ENCODE data around the gene CACNG4. TPM values are rescaled to one million over a fixed set of nuclear protein-coding genes. Genes with fewer than 3 reads are reported as not detected.
A peak's percentile ranks its signal among the peaks of the same experiment; 100 is the strongest.

CACNG4 gene
- total RNA-seq, 1 donor from 2014 or later: 27.5 TPM

DNA sequence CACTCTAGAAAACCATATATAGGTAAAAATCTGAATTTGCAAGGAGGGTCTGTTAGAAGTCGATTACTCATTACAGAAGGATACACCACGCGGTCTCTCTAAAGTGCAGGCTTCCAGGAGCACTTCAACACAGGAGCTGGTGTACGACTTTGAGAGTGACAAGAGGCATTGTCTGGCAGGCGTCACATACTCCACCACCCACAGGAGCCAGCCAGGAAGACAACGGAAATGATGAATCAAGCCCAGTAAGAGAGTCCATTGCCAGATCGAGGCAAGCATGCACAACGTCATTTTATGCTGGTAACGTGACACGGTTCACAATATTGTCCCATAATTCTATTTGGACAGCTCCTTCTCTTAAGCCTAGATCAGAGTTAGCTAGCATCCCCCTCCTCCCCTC, 15.0 kb upstream of the CACNG4 start:
- peaks cover 43% of the 10 kb centered on the region for H3K4me1 Mint-ChIP-seq (ENCODE audit: unreplicated experiment)
- peaks cover 14% of the 10 kb centered on the region for H3K9me3 Mint-ChIP-seq
- peak overlapping the region; percentile 13 for H3K27ac Mint-ChIP-seq
- no peak overlapping the region for H3K4me3 Mint-ChIP-seq
- DNase-seq (ENCODE audit: extremely low spot score, unreplicated experiment): no peak
- TF ChIP-seq, protein P1, sequence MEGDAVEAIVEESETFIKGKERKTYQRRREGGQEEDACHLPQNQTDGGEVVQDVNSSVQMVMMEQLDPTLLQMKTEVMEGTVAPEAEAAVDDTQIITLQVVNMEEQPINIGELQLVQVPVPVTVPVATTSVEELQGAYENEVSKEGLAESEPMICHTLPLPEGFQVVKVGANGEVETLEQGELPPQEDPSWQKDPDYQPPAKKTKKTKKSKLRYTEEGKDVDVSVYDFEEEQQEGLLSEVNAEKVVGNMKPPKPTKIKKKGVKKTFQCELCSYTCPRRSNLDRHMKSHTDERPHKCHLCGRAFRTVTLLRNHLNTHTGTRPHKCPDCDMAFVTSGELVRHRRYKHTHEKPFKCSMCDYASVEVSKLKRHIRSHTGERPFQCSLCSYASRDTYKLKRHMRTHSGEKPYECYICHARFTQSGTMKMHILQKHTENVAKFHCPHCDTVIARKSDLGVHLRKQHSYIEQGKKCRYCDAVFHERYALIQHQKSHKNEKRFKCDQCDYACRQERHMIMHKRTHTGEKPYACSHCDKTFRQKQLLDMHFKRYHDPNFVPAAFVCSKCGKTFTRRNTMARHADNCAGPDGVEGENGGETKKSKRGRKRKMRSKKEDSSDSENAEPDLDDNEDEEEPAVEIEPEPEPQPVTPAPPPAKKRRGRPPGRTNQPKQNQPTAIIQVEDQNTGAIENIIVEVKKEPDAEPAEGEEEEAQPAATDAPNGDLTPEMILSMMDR (conservative IDR thresholded peaks at IDR 0.05): no peak
- no peaks in the 10 kb centered on the region for H3K36me3 Mint-ChIP-seq
- H3K27me3 Mint-ChIP-seq: peaks cover 15% of the 10 kb centered on the region

DNA sequence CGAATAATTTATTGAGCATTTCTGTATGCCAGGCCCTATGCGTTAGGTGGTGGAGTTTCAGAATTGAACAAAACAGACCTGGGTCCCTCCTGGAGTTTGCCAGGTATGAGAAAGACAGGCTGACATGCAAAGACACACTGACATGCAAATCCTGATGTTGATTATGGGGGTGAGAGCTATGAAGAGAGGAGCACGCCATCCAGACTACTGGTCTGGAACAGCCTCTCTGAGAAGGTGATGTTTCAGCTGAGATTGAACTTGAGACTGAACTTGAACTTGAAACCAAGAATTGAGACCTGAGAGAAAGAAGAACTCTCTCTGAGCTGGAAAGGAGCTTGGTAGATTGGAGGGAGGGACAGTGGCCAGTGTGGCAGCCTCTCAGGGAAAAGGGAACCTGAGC, 14.2 kb upstream of the CACNG4 start:
- H3K4me3 Mint-ChIP-seq: peak overlapping the region; percentile 38
- H3K27me3 Mint-ChIP-seq: peaks cover 14% of the 10 kb centered on the region
- no peaks in the 10 kb centered on the region for H3K36me3 Mint-ChIP-seq
- peaks cover 14% of the 10 kb centered on the region for H3K9me3 Mint-ChIP-seq
- H3K4me1 Mint-ChIP-seq (ENCODE audit: unreplicated experiment): peaks cover 37% of the 10 kb centered on the region
- peak overlapping the region; percentile 100 for H3K27ac Mint-ChIP-seq
- no peak for DNase-seq (ENCODE audit: extremely low spot score, unreplicated experiment)
- TF ChIP-seq, protein P1 (conservative IDR thresholded peaks at IDR 0.05): no peak

DNA sequence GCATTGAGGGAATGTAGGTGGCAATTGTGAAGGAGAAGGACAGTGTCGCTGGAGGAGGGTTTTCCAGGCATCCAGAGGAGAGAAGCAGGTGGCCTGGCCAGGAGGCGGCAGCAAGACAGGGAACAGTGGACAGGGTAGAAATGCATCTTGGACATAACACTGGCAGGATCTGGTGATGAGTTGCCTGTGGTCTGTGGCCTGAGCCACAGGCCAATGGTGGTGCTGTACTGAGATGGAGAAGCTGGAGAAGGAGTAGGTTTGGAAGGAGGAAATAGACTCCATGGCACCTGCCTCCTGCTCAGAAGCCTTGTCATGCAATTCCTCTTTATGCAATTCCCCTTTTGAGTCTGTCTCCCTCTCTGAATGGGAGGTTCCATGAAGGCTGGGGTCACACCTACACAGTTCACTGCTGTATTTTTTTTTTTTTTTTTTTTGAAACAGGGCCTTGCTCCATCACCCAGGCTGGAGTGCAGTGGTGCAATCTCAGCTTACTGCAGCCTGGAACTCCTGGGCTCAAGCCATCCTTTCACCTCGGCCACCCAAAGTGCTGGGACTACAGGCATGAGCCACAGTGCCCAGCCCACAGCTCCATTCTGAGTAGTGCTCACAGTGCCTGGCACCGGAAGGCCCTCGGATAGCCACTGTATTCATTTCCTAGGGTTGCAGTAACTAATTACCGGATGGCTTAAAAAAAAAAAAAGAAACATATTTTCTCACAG, 13.5 kb upstream of the CACNG4 start:
- Mint-ChIP-seq H3K36me3 (no peaks in the 10 kb centered on the region), H3K4me1 (ENCODE audit: unreplicated experiment) (peaks cover 30% of the 10 kb centered on the region), H3K4me3 (peak overlapping the region; percentile 77), H3K27me3 (peaks cover 7% of the 10 kb centered on the region), H3K9me3 (peaks cover 14% of the 10 kb centered on the region), H3K27ac (peak overlapping the region; percentile 100)
- TF ChIP-seq, protein P1 (conservative IDR thresholded peaks at IDR 0.05): no peak
- no peak for DNase-seq (ENCODE audit: extremely low spot score, unreplicated experiment)

- Mint-ChIP-seq H3K27me3 (peaks cover 3% of the 10 kb centered on the region), H3K27ac (peak overlapping the region; percentile 100), H3K4me1 (ENCODE audit: unreplicated experiment) (peaks cover 25% of the 10 kb centered on the region)
These were observed 12.9 kb upstream of the CACNG4 start for GRCh38 chr17:66951605-66951953.

GRCh38 chr17:66952031-66952524, 12.4 kb upstream of the CACNG4 start:
- Mint-ChIP-seq H3K36me3 (no peaks in the 10 kb centered on the region), H3K4me3 (peak overlapping the region; percentile 77), H3K27me3 (peaks cover 3% of the 10 kb centered on the region), H3K4me1 (ENCODE audit: unreplicated experiment) (peaks cover 24% of the 10 kb centered on the region), H3K27ac (peak overlapping the region; percentile 100), H3K9me3 (peaks cover 14% of the 10 kb centered on the region)
- DNase-seq (ENCODE audit: extremely low spot score, unreplicated experiment): no peak
- TF ChIP-seq, protein P1 (conservative IDR thresholded peaks at IDR 0.05): no peak

More at GRCh38 chr17:66951605-66951953, 12.9 kb upstream of the CACNG4 start:
- Mint-ChIP-seq H3K9me3 (peaks cover 14% of the 10 kb centered on the region), H3K4me3 (peak overlapping the region; percentile 77), H3K36me3 (no peaks in the 10 kb centered on the region)
- TF ChIP-seq, protein P1 (conservative IDR thresholded peaks at IDR 0.05): no peak
- no peak for DNase-seq (ENCODE audit: extremely low spot score, unreplicated experiment)
